Activated effector memory CD4-positive, alpha-beta T cell treated with Interleukin-2 at 50 U/mL for 16 hours (primary cell): ENCODE measurements around the gene ZSCAN21.

ENCODE experiments used
- DNase-seq: peaks from one replicate; pipeline ENCODE4 v3.0.0-alpha.2; 2020

Gene ZSCAN21

DNA sequence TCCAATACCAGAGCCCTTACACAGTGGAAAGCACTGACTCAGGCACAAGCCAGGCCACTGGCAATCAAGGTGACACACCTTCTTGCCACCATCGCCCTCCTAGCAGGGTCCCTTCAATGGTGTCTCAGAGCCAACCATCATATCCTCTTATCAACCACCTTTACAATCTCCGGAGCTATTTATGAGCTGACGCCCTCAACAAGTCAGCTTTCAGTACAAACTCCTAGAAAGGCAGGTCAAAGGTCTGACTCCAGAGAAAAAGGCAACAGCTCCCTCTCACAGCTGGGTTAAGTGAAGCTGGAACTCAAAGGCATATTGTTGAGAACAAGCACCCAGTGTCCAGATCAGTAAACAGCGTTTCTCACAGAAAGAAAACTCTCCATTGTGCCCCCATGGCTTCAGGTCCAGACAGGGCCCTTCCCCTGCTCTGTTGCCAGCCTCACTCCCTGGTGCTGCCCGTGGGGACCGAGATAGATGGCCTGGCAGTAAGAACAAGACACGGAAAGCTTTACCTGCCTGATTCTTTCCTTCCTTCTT is 29.5 kb downstream of the ZSCAN21 start:
- DNase-seq, result no peak

- no peak for DNase-seq
Measured at GRCh38 chr7:100080907-100081534, 31.4 kb downstream of the ZSCAN21 start.

DNA sequence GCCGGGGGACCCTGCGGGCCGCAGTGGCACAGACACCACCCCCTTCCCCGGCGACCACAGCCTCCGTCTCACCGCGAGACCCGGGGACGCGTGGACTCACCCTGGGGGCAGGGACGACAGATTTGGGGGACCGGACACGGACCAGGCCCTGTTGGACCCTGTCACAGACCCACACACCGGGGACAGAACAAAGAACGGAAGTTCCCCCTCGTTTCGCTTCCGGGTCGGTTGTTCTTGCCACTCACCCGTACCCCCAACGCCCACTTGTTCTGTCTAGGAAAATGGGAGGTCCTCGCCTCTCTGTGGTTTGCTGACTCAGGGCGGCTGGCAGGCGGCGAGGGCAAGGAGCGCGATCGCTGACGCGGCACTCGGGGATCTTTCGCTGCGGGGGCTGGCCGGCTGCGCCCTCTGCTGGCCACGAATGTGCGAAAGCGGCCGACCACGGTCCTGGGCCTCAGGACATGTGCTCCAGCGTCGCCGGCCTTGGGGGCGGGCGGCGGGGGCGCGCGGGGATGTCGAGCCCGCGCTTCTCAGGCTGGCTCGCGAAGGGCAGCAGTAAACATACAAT is 32.0 kb downstream of the ZSCAN21 start, which contains the start of gene ZNF3:
Gene ZNF3, minus strand, starts transcription at position 189 of the 568 bp plus-strand sequence. CDS start 4,366 bp downstream, outside the sequence.
- peak; percentile 97 for DNase-seq

DNA sequence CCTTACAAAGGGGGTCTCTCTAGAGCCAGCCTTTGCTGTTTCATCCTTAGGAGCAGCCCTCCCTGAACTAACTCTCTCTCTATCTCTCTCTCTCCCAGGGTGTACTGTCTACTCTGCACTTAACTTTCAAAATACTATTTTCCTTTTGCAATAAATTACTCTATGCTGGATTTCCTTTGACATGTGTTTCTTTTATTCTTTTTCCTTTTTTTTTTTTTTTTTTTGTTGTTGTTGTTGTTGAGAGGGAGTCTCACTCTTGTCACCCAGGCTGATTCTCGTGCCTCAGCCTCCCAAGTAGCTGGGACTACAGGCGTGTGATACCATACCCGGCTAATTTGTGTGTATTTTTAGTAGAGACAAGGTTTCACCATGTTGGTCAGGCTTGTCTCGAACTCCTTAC is 33.4 kb downstream of the ZSCAN21 start:
- DNase-seq, result no peak

GRCh38 chr7:100085515-100085914 is 35.9 kb downstream of the ZSCAN21 start:
- DNase-seq, result no peak

- no peak for DNase-seq
Measured at GRCh38 chr7:100087055-100087750, 37.6 kb downstream of the ZSCAN21 start.

GRCh38 chr7:100088095-100088620 is 38.6 kb downstream of the ZSCAN21 start:
- no peak for DNase-seq

DNA sequence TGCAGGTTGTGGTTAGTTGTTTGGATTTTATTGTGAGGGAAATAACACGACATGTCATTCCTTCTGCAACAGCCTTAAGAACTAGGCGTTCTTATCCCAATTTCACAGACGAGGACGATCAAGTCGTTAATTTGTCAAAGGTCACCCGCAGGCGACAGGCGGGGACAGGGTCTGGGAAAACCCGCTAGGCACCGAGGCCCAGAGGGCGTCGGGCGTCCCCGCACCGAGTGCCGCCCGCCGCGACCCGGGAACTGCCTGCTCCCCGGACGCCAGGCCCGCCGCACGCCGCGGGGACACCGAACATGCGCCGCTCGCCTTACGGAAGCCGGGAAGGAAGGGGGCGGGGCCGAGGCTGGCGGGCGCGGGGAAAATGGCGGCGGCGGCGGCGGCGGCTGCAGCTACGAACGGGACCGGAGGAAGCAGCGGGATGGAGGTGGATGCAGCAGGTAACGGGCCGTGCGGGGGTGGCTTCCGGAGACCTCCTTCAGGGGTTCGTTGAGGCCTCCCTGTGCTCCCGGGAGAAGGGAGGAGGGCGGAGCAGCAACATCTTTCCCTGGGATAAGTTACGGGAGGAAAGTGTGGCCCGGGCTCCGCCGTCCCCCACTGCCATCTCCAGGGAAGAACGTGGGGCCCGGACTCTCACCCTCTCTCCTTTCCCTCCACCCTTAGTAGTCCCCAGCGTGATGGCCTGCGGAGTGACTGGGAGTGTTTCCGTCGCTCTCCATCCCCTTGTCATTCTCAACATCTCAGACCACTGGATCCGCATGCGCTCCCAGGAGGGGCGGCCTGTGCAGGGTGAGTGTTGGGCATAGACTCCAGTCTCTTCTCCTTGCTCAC is 39.3 kb downstream of the ZSCAN21 start, which contains the start of gene COPS6:
Gene COPS6, plus strand, starts transcription at position 349 of the 837 bp plus-strand sequence. Its CDS starts 22 bp downstream, at position 371.
- DNase-seq, result peak; percentile 79

GRCh38 chr7:100089458-100090196 is 40.1 kb downstream of the ZSCAN21 start:
- no peak for DNase-seq

- DNase-seq, result no peak
Measured at GRCh38 chr7:100090527-100091410, 41.2 kb downstream of the ZSCAN21 start.

- no peak for DNase-seq
Measured at GRCh38 chr7:100091411-100092181, 42.0 kb downstream of the ZSCAN21 start.

GRCh38 chr7:100093054-100093453 is 43.5 kb downstream of the ZSCAN21 start:
- DNase-seq, result no peak

- DNase-seq, result no peak
Measured at GRCh38 chr7:100093498-100093897, 43.9 kb downstream of the ZSCAN21 start.

GRCh38 chr7:100093925-100094486 is 44.4 kb downstream of the ZSCAN21 start:
- DNase-seq, result no peak

DNA sequence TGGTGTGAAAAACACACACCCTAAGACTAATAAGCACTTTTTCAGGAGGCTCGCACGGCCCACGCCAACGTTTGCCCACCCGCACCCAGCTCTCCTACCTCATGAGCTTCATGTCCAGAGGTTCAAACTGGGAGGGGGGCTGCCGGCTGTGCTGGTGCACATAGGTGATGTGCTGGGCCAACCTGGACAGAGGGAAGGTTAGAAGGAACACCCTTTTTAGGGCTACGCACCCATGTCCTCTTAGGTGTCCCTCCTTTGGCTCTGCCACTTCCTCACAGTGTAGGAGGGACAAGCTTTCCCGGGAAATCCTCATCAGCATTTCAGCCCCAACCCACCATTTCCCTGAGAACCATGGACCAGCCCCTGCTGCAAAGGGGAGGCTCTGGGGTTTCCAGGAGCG is 45.7 kb downstream of the ZSCAN21 start:
- no peak for DNase-seq

- no peak for DNase-seq
Measured at GRCh38 chr7:100095704-100096103, 46.1 kb downstream of the ZSCAN21 start.

DNA sequence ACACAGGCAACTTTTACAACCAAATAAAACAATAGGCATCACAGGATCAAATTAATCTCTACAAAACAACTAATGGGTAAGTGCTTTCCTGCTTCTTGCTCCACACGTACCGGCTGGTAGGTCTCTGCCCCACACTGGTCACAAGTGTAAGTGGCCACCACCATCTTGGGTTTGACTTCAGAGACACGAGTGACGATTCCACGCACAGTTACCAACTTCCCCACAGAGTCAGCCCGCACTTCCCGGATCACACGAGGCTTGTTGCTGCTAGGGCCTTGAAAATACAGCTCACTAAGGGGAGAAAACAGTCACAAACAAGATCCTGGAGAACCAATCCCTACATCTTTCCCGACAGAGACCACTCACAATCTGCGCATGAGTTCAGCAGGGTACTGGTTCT is 49.3 kb downstream of the ZSCAN21 start:
- no peak for DNase-seq

- no peak for DNase-seq
Measured at GRCh38 chr7:100099452-100099851, 49.9 kb downstream of the ZSCAN21 start.

DNA sequence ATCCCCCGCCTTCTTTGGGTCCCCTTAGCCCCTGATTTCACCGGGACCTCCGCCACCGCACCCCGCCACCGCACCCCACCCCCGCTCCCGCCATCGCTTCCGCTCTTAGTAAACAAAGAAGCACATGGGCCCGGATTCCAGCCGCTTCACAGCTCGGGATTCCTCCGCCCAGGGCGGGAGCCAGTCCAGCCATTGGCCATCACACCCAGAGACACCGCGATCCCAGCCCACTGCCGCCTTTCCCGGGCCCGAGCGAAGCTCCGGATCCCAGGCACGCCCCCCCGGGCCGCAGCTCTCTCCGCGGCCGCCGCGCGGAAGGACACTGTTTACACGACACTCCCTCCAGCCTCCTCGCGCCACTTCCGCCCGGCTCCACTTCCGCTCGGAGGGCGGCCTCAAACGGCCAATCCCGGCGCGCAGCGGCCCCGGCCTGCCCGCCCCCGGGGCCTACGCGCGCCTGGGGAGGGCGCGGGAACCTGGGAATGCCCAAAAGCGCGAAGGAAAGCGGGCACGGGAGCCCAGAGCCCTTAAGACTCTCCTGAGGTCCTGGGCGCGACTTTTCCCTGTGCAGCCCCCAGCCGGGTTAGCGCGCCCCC is 50.9 kb downstream of the ZSCAN21 start:
- peak; percentile 83 for DNase-seq
